Measurements from ENCODE around the gene SMC1A. TPM values are rescaled to one million over a fixed set of nuclear protein-coding genes. Genes with fewer than 3 reads are reported as not detected.

SMC1A gene
- total RNA-seq, 1 experiment from 2014 or later = 88.3 TPM

DNA sequence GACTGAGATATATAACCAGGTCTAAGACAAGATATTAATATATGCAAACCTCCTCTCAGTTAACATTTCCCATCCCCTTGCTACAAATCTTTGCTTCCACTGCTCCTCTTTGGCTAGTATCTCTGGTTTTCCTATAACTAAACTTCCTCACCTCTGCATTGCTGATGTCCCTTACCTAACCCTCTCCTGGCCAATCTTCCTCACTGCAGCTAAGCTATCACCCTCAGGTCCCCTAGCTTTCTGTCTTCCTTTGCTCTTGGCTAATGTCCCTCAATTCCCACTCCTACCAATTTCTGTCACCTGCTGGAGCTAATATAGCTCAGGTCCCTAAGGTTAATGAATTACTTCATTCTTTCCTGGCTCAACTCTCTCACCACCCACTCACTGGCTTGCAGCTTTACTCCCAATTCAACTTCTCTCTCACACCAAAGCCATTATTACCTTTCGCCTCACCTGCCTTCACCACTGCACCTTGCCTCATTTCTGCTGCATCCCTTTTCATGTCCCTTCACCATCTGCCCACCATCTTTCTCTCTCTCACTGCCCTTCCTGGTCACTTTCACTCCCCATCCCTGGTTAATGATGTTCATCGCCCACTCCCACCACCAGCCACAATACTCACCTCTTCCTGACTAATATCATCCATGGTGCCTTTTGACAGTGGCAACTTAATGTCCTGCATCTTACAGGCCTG lies 26.7 kb downstream of the SMC1A start:
- TF ChIP-seq, protein P1, sequence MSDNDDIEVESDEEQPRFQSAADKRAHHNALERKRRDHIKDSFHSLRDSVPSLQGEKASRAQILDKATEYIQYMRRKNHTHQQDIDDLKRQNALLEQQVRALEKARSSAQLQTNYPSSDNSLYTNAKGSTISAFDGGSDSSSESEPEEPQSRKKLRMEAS (IDR thresholded peaks at IDR 0.05) = no peak
- TF ChIP-seq SRF (IDR thresholded peaks at IDR 0.05; ENCODE audit: low read depth) (no peak), EZH2phosphoT487 (IDR thresholded peaks at IDR 0.05; ENCODE audit: borderline replicate concordance) (no peak), EGR1 (IDR thresholded peaks at IDR 0.05; ENCODE audit: low read depth) (no peak), POLR2AphosphoS5 (IDR thresholded peaks at IDR 0.05; ENCODE audit: low read depth, low read length) (no peak), JUND (IDR thresholded peaks at IDR 0.05) (no peak)
- TF ChIP-seq, protein P2, sequence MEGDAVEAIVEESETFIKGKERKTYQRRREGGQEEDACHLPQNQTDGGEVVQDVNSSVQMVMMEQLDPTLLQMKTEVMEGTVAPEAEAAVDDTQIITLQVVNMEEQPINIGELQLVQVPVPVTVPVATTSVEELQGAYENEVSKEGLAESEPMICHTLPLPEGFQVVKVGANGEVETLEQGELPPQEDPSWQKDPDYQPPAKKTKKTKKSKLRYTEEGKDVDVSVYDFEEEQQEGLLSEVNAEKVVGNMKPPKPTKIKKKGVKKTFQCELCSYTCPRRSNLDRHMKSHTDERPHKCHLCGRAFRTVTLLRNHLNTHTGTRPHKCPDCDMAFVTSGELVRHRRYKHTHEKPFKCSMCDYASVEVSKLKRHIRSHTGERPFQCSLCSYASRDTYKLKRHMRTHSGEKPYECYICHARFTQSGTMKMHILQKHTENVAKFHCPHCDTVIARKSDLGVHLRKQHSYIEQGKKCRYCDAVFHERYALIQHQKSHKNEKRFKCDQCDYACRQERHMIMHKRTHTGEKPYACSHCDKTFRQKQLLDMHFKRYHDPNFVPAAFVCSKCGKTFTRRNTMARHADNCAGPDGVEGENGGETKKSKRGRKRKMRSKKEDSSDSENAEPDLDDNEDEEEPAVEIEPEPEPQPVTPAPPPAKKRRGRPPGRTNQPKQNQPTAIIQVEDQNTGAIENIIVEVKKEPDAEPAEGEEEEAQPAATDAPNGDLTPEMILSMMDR (IDR thresholded peaks at IDR 0.05 in 2 of 3, conservative IDR thresholded peaks at IDR 0.05 in 1 of 3; ENCODE audit: borderline replicate concordance in 1 of 3, insufficient read depth in 1 of 3, low read depth in 2 of 3, low read length in 2 of 3) = 0 out of 6 replicates have a peak, but pooled peaks of 1 of the 3 experiments have one; percentile 5
- TF ChIP-seq, protein P3, sequence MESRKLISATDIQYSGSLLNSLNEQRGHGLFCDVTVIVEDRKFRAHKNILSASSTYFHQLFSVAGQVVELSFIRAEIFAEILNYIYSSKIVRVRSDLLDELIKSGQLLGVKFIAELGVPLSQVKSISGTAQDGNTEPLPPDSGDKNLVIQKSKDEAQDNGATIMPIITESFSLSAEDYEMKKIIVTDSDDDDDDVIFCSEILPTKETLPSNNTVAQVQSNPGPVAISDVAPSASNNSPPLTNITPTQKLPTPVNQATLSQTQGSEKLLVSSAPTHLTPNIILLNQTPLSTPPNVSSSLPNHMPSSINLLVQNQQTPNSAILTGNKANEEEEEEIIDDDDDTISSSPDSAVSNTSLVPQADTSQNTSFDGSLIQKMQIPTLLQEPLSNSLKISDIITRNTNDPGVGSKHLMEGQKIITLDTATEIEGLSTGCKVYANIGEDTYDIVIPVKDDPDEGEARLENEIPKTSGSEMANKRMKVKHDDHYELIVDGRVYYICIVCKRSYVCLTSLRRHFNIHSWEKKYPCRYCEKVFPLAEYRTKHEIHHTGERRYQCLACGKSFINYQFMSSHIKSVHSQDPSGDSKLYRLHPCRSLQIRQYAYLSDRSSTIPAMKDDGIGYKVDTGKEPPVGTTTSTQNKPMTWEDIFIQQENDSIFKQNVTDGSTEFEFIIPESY (IDR thresholded peaks at IDR 0.05; ENCODE audit: extremely low read depth, insufficient replicate concordance, low read length) = no peak
- intact Hi-C loops (cut with micrococcal nuclease) = no loop called here
- no peaks in the 10 kb centered on the region for H3K27me3 ChIP-seq (ENCODE audit: insufficient read depth, low read length)
- H3K4me3 ChIP-seq (replicated peaks in 1 of 2; ENCODE audit: low read depth in 1 of 2, low read length in 2 of 2) = no peak overlapping the region
- BruUV-seq (replicated peaks) = no TSS peak
- H3K36me3 ChIP-seq (ENCODE audit: control insufficient read depth in 1 of 2, insufficient read depth in 2 of 2, low read length in 2 of 2) = peaks cover 11 to 15% of the 10 kb centered on the region in 2 experiments; a peak in 2 of 4 replicates
- no peaks in the 10 kb centered on the region for H4K20me1 ChIP-seq (ENCODE audit: insufficient read depth)
- H2AFZ ChIP-seq (ENCODE audit: low read depth, low read length, poor library complexity, severe bottlenecking) = no peak overlapping the region
- no peak overlapping the region for H3K9ac ChIP-seq (ENCODE audit: low read length)
- no peak overlapping the region for H3K27ac ChIP-seq (ENCODE audit: low read depth, low read length)
- ChIA-PET CTCF (no interaction called here), POLR2A (no interaction called here), RAD21 (ENCODE audit: low non-redundant PET in 1 of 2, low total read pairs in 2 of 2, uncharacterized antibody in 2 of 2, unreplicated experiment in 2 of 2) (interaction anchor here in 1 of 2 experiments (0.6 kb wide), 1 partner anchor 32 kb away, joined by 4 read pairs; no protein-coding TSS in a partner anchor)
- no peaks in the 10 kb centered on the region for H3K79me2 ChIP-seq (ENCODE audit: insufficient read depth, low read length)
- DNase-seq (ENCODE audit: low read depth, low spot score) (no peak), ATAC-seq (no peak)
- H3K9me3 ChIP-seq (ENCODE audit: control insufficient read depth in 1 of 2, insufficient read depth in 1 of 2, low read depth in 1 of 2, low read length in 2 of 2) = no peaks in the 10 kb centered on the region
- H3K4me1 ChIP-seq (ENCODE audit: control insufficient read depth in 1 of 2, insufficient read depth in 2 of 2, low read length in 2 of 2) = no peaks in the 10 kb centered on the region
- H3K4me2 ChIP-seq (ENCODE audit: low read length) = no peak overlapping the region
- no peaks in the 10 kb centered on the region for H3K9me2 ChIP-seq (ENCODE audit: insufficient read depth)
